HEK293 (cell line): Measurements from ENCODE around the gene EDEM1.

Experiments
- GLI4 ChIP-seq: fragments of 450-650 bp; formaldehyde crosslinking; IDR thresholded peaks from 2 replicates; pipeline ENCODE4 v1.5.1; 2016; ENCODE audit warnings: missing biosample characterization, missing genetic modification characterization
- GLIS1 ChIP-seq: fragments of 450-650 bp; formaldehyde crosslinking; IDR thresholded peaks from 2 replicates; pipeline ENCODE4 v1.5.1; 2016; ENCODE audit warnings: missing biosample characterization, missing genetic modification characterization
- ZFP41 ChIP-seq: fragments of 450-650 bp; formaldehyde crosslinking; IDR thresholded peaks from 2 replicates; pipeline ENCODE4 v1.5.1; 2016; ENCODE audit warnings: missing biosample characterization, missing genetic modification characterization, borderline replicate concordance
- ZIC2 ChIP-seq: fragments of 450-650 bp; formaldehyde crosslinking; IDR thresholded peaks from 2 replicates; pipeline ENCODE4 v1.5.1; 2016; ENCODE audit warnings: missing biosample characterization, missing genetic modification characterization
- ZNF202 ChIP-seq: fragments of 450-650 bp; formaldehyde crosslinking; IDR thresholded peaks from 2 replicates; pipeline ENCODE4 v1.5.1; 2016; ENCODE audit warnings: missing biosample characterization, missing genetic modification characterization, borderline replicate concordance
- ZNF211 ChIP-seq: fragments of 450-650 bp; formaldehyde crosslinking; IDR thresholded peaks from 2 replicates; pipeline ENCODE4 v1.5.1; 2016; ENCODE audit warnings: low read depth, missing biosample characterization, missing genetic modification characterization
- ZNF423 ChIP-seq: fragments of 450-650 bp; formaldehyde crosslinking; IDR thresholded peaks from 2 replicates; pipeline ENCODE4 v1.5.1; 2016; ENCODE audit warnings: missing biosample characterization, missing genetic modification characterization
- ZNF626 ChIP-seq: fragments of 450-650 bp; sonication (Bioruptor Pico); formaldehyde crosslinking; IDR thresholded peaks from 2 replicates; pipeline ENCODE4 v1.5.1; 2018; ENCODE audit warnings: missing biosample characterization, missing genetic modification characterization, inconsistent platforms
- ZNF777 ChIP-seq: fragments of 450-650 bp; formaldehyde crosslinking; IDR thresholded peaks from 2 replicates; pipeline ENCODE4 v1.5.1; 2017; ENCODE audit warnings: missing biosample characterization, missing genetic modification characterization, borderline replicate concordance
- TF ChIP-seq, protein P1 (sequence below): fragments of 450-650 bp; formaldehyde crosslinking; IDR thresholded peaks from 2 replicates; pipeline ENCODE4 v1.5.1; 2016; ENCODE audit warnings: missing biosample characterization, missing genetic modification characterization
- TF ChIP-seq, protein P2 (sequence below): fragments of 450-650 bp; formaldehyde crosslinking; IDR thresholded peaks from 2 replicates; pipeline ENCODE4 v1.5.0; 2017; ENCODE audit warnings: missing biosample characterization, missing genetic modification characterization, borderline replicate concordance
- TF ChIP-seq, protein P3 (sequence below): fragments of 450-650 bp; formaldehyde crosslinking; IDR thresholded peaks from 2 replicates; pipeline ENCODE4 v1.5.1; 2016; ENCODE audit warnings: missing biosample characterization, missing genetic modification characterization
- TF ChIP-seq, protein P4 (sequence below): fragments of 450-650 bp; formaldehyde crosslinking; IDR thresholded peaks from 2 replicates; pipeline ENCODE4 v1.5.1; 2016; ENCODE audit warnings: missing biosample characterization, missing genetic modification characterization
- TF ChIP-seq, protein P5 (sequence below): fragments of 450-650 bp; formaldehyde crosslinking; IDR thresholded peaks from 2 replicates; pipeline ENCODE4 v1.5.1; 2016; ENCODE audit warnings: missing biosample characterization, missing genetic modification characterization
- TF ChIP-seq, protein P6 (sequence below): sonication (generic); formaldehyde crosslinking; IDR thresholded peaks from 2 replicates; pipeline ENCODE4 v1.8.1; 2022; ENCODE audit warnings: mild to moderate bottlenecking, moderate library complexity, missing genetic modification reagents
- TF ChIP-seq, protein P7 (sequence below): fragments of 450-650 bp; formaldehyde crosslinking; IDR thresholded peaks from 2 replicates; pipeline ENCODE4 v1.5.1; 2016; ENCODE audit warnings: missing biosample characterization, missing genetic modification characterization
- TF ChIP-seq, protein P8 (sequence below): fragments of 450-650 bp; formaldehyde crosslinking; IDR thresholded peaks from 2 replicates; pipeline ENCODE4 v1.5.1; 2016; ENCODE audit warnings: missing biosample characterization, missing genetic modification characterization

The EDEM1 gene

DNA sequence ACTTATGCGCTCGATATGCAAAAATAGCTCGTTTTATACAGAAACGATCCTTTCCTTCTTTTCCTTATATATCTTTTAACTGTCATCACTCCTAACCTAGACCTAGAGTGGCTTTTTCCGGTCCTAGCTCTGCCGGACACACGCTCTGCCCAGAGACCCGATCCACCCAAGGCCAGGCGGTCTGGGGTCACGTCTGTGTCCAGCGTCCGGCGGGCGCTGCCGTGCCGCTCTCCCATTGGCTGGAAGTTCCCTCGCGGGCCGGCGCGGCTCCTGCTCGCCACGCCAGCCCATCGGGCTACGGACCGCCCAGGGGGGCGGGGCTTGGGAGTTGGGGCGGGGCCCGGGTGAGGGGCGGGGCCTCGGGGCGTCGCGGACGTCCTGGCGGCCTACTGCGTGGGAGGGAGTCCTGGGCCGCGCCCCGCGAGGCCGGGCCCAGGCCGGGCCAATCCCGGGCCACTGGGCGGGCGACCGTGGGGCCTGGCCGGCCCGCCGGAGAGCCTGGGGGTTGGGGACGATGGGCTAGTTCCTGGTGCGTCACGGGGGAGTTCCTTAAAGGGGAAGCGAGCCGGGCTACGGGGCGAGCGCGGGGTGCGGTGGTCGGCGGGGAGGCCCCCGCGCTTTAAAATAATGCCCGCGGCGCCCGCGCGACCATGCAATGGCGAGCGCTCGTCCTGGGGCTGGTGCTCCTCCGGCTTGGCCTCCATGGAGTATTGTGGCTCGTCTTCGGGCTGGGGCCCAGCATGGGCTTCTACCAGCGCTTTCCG lies at the start of gene EDEM1 (continued):
- TF ChIP-seq, protein P1, sequence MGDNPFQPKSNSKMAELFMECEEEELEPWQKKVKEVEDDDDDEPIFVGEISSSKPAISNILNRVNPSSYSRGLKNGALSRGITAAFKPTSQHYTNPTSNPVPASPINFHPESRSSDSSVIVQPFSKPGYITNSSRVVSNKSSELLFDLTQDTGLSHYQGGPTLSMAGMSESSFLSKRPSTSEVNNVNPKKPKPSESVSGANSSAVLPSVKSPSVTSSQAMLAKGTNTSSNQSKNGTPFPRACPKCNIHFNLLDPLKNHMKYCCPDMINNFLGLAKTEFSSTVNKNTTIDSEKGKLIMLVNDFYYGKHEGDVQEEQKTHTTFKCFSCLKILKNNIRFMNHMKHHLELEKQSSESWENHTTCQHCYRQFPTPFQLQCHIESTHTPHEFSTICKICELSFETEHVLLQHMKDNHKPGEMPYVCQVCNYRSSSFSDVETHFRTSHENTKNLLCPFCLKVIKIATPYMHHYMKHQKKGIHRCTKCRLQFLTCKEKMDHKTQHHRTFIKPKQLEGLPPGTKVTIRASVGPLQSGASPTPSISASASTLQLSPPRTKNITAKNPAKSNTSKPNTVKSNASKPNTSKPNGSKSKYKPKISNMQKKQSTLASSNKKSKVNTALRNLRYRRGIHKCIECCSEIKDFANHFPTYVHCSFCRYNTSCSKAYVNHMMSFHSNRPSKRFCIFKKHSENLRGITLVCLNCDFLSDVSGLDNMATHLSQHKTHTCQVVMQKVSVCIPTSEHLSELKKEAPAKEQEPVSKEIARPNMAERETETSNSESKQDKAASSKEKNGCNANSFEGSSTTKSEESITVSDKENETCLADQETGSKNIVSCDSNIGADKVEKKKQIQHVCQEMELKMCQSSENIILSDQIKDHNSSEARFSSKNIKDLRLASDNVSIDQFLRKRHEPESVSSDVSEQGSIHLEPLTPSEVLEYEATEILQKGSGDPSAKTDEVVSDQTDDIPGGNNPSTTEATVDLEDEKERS (tag by site-specific recombination): no peak
- TF ChIP-seq, protein P2, sequence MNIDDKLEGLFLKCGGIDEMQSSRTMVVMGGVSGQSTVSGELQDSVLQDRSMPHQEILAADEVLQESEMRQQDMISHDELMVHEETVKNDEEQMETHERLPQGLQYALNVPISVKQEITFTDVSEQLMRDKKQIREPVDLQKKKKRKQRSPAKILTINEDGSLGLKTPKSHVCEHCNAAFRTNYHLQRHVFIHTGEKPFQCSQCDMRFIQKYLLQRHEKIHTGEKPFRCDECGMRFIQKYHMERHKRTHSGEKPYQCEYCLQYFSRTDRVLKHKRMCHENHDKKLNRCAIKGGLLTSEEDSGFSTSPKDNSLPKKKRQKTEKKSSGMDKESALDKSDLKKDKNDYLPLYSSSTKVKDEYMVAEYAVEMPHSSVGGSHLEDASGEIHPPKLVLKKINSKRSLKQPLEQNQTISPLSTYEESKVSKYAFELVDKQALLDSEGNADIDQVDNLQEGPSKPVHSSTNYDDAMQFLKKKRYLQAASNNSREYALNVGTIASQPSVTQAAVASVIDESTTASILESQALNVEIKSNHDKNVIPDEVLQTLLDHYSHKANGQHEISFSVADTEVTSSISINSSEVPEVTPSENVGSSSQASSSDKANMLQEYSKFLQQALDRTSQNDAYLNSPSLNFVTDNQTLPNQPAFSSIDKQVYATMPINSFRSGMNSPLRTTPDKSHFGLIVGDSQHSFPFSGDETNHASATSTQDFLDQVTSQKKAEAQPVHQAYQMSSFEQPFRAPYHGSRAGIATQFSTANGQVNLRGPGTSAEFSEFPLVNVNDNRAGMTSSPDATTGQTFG (tag by site-specific recombination): no peak
- TF ChIP-seq GLI4 (tag by site-specific recombination) (no peak), ZIC2 (0 out of 2 replicates have a peak, but pooled peaks have one; percentile 14), ZNF777 (tag by site-specific recombination) (no peak), ZNF211 (tag by site-specific recombination) (no peak), GLIS1 (tag by site-specific recombination) (peak; percentile 39; the same call in 1 of the 2 replicates), ZNF202 (tag by site-specific recombination) (no peak), ZFP41 (tag by site-specific recombination) (no peak), ZNF423 (tag by site-specific recombination) (no peak), ZNF626 (no peak)
- TF ChIP-seq, protein P3, sequence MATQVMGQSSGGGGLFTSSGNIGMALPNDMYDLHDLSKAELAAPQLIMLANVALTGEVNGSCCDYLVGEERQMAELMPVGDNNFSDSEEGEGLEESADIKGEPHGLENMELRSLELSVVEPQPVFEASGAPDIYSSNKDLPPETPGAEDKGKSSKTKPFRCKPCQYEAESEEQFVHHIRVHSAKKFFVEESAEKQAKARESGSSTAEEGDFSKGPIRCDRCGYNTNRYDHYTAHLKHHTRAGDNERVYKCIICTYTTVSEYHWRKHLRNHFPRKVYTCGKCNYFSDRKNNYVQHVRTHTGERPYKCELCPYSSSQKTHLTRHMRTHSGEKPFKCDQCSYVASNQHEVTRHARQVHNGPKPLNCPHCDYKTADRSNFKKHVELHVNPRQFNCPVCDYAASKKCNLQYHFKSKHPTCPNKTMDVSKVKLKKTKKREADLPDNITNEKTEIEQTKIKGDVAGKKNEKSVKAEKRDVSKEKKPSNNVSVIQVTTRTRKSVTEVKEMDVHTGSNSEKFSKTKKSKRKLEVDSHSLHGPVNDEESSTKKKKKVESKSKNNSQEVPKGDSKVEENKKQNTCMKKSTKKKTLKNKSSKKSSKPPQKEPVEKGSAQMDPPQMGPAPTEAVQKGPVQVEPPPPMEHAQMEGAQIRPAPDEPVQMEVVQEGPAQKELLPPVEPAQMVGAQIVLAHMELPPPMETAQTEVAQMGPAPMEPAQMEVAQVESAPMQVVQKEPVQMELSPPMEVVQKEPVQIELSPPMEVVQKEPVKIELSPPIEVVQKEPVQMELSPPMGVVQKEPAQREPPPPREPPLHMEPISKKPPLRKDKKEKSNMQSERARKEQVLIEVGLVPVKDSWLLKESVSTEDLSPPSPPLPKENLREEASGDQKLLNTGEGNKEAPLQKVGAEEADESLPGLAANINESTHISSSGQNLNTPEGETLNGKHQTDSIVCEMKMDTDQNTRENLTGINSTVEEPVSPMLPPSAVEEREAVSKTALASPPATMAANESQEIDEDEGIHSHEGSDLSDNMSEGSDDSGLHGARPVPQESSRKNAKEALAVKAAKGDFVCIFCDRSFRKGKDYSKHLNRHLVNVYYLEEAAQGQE (tag by site-specific recombination): no peak
- TF ChIP-seq, protein P4, sequence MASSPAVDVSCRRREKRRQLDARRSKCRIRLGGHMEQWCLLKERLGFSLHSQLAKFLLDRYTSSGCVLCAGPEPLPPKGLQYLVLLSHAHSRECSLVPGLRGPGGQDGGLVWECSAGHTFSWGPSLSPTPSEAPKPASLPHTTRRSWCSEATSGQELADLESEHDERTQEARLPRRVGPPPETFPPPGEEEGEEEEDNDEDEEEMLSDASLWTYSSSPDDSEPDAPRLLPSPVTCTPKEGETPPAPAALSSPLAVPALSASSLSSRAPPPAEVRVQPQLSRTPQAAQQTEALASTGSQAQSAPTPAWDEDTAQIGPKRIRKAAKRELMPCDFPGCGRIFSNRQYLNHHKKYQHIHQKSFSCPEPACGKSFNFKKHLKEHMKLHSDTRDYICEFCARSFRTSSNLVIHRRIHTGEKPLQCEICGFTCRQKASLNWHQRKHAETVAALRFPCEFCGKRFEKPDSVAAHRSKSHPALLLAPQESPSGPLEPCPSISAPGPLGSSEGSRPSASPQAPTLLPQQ (tag by site-specific recombination): peak; percentile 97
- TF ChIP-seq, protein P5, sequence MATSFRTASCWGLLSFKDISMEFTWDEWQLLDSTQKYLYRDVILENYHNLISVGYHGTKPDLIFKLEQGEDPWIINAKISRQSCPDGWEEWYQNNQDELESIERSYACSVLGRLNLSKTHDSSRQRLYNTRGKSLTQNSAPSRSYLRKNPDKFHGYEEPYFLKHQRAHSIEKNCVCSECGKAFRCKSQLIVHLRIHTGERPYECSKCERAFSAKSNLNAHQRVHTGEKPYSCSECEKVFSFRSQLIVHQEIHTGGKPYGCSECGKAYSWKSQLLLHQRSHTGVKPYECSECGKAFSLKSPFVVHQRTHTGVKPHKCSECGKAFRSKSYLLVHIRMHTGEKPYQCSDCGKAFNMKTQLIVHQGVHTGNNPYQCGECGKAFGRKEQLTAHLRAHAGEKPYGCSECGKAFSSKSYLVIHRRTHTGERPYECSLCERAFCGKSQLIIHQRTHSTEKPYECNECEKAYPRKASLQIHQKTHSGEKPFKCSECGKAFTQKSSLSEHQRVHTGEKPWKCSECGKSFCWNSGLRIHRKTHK (tag by site-specific recombination): no peak
- TF ChIP-seq, protein P6, sequence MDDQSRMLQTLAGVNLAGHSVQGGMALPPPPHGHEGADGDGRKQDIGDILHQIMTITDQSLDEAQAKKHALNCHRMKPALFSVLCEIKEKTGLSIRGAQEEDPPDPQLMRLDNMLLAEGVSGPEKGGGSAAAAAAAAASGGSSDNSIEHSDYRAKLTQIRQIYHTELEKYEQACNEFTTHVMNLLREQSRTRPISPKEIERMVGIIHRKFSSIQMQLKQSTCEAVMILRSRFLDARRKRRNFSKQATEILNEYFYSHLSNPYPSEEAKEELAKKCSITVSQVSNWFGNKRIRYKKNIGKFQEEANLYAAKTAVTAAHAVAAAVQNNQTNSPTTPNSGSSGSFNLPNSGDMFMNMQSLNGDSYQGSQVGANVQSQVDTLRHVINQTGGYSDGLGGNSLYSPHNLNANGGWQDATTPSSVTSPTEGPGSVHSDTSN (CRISPR knock-in tag): no peak
- TF ChIP-seq, protein P7, sequence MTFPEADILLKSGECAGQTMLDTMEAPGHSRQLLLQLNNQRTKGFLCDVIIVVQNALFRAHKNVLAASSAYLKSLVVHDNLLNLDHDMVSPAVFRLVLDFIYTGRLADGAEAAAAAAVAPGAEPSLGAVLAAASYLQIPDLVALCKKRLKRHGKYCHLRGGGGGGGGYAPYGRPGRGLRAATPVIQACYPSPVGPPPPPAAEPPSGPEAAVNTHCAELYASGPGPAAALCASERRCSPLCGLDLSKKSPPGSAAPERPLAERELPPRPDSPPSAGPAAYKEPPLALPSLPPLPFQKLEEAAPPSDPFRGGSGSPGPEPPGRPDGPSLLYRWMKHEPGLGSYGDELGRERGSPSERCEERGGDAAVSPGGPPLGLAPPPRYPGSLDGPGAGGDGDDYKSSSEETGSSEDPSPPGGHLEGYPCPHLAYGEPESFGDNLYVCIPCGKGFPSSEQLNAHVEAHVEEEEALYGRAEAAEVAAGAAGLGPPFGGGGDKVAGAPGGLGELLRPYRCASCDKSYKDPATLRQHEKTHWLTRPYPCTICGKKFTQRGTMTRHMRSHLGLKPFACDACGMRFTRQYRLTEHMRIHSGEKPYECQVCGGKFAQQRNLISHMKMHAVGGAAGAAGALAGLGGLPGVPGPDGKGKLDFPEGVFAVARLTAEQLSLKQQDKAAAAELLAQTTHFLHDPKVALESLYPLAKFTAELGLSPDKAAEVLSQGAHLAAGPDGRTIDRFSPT (tag by site-specific recombination): no peak
- TF ChIP-seq, protein P8, sequence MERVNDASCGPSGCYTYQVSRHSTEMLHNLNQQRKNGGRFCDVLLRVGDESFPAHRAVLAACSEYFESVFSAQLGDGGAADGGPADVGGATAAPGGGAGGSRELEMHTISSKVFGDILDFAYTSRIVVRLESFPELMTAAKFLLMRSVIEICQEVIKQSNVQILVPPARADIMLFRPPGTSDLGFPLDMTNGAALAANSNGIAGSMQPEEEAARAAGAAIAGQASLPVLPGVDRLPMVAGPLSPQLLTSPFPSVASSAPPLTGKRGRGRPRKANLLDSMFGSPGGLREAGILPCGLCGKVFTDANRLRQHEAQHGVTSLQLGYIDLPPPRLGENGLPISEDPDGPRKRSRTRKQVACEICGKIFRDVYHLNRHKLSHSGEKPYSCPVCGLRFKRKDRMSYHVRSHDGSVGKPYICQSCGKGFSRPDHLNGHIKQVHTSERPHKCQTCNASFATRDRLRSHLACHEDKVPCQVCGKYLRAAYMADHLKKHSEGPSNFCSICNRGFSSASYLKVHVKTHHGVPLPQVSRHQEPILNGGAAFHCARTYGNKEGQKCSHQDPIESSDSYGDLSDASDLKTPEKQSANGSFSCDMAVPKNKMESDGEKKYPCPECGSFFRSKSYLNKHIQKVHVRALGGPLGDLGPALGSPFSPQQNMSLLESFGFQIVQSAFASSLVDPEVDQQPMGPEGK (tag by site-specific recombination): peak; percentile 77
